Stimulated activated CD8-positive, alpha-beta memory T cell treated with anti-CD3 and anti-CD28 coated beads, Interleukin-15, amount 100 ng/mL, for 1 hour (primary cell): ENCODE data around the gene PYY.

Source experiments
- DNase-seq: peaks from one replicate; pipeline ENCODE4 v3.0.0-alpha.2; 2020; ENCODE audit warnings: low read depth

PYY gene

GRCh38 chr17:43914451-43914850 is 39.3 kb downstream of the PYY start:
- DNase-seq, result no peak

DNA sequence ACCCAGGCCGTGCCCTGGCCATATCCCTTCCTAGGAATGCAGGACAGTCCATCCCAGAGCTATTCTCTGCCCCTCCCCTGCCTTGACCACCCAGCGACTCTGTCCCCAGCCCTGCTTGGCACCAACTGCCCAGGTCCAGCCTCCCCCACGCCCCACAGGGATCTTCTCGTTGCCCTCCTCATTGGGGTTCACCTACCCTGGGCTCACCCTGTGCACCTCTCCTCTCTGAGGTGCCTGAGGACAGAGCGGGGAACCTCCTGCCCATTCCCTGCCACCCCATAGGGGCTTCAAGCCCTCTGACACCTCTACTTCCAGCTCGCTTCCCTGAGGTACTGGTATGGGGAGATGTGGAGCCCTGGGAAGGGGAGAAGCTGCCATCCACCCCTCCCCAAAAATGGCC is 40.2 kb downstream of the PYY start:
- no peak for DNase-seq

- DNase-seq, result no peak
Measured at GRCh38 chr17:43912635-43913304, 41.0 kb downstream of the PYY start.

- DNase-seq, result no peak
Measured at GRCh38 chr17:43911904-43912303, 41.8 kb downstream of the PYY start.

GRCh38 chr17:43909537-43910231 is 44.1 kb downstream of the PYY start:
- DNase-seq, result no peak

GRCh38 chr17:43907998-43908721 is 45.6 kb downstream of the PYY start:
- DNase-seq, result no peak

DNA sequence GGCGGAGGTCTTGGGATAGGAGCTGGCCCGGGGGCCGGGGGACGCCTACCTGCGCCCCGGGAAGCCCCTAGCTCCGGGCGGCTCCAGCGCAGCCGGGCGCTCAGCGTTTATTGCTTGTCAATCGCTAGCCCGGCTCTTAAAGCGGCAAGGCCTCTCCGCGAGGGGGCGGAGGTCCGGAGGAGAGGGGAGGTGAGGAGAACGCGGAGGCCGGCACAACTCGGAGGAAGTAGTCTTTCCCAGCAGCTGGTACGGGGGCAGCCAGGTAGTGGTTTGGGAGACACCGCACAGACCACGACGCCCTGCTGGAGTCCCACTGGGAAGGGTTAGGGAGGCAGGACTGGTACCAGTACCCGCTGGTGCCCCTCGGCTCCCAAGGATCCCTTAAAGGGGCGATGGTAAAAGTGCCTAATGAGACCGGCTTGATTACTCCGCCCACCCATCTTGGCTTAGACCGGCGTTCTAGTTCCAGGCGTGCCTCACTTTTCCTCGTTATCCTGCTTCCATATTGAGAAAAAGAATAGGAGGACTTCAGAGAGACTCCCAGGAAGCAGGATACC is 46.2 kb downstream of the PYY start, which contains the start of gene MPP2:
Gene MPP2 (minus strand): TSS at position 112 of the 557 bp plus-strand sequence. CDS start 3,076 bp downstream, outside the sequence.
- peak; percentile 27 for DNase-seq

GRCh38 chr17:43906951-43907424 is 46.8 kb downstream of the PYY start:
- DNase-seq, result no peak

DNA sequence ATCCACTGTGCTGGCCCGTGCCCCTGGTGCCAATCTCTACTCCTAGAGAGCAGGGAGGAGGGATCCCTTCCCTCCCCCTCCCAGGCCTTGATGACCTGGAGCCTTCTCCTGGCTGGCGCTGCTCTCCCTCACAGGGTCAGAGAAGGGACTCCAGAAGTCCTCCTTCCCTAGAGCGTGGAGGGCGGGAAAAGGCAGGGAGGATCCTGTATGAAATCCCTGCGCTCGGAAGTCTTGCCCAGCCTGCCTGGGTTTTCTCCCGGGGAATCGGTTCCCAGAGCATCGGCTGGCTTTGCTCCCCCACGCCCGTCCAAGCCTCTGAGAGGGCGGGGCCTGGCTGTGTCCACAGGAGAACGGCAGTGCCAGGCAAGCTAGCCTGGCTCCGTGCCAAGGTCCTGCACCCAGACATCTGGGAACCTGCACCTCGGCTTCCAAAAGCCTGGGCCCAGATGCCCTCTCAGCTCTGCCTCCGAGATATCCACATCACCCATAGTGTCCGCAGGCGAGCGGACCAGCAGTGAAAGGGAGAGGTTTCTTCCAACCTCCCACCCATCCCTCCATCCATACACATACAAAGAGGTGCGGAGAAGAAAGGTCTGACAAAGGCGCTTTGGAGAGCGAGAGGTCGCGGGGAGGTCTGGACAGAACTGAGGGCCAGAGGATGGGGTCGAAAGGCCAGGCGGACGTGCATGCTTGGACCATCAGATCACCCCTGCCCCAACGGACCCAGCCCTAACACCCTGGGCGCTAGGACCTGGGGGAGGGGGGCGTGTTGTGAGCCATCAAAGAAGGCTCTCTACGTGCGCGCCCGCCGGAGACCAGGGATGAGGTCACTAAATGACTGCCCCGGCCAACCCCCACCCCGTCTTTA is 47.5 kb downstream of the PYY start:
- DNase-seq, result no peak

- no peak for DNase-seq
Measured at GRCh38 chr17:43905400-43905984, 48.2 kb downstream of the PYY start.
